ENCODE data around the gene ALG1L2. TPM values are rescaled to one million over a fixed set of nuclear protein-coding genes. Genes with fewer than 3 reads are reported as not detected.
A peak's percentile ranks its signal among the peaks of the same experiment; 100 is the strongest.
"Not testable (repeated sequence)": the region's sequence is repeated elsewhere in the genome, so short reads cannot be mapped to it uniquely, and the experiment has no call there.

The ALG1L2 gene
- total RNA-seq, 1 donor from 2014 or later = 1.6 TPM

- not testable (repeated sequence) for H3K4me1 Mint-ChIP-seq; H3K27ac Mint-ChIP-seq (ENCODE audit: unreplicated experiment); H3K9me3 Mint-ChIP-seq; H3K4me3 Mint-ChIP-seq; H3K27me3 Mint-ChIP-seq (ENCODE audit: low read depth); H3K36me3 Mint-ChIP-seq (ENCODE audit: low read depth)
- peak; percentile 37 for DNase-seq (ENCODE audit: low read depth, low spot score)
- peak; percentile 63 for TF ChIP-seq CTCF (conservative IDR thresholded peaks at IDR 0.05)
These were observed 16.3 kb downstream of the ALG1L2 start for GRCh38 chr3:130097690-130098638.

GRCh38 chr3:130098639-130099385 is 17.2 kb downstream of the ALG1L2 start:
- H3K36me3 Mint-ChIP-seq (ENCODE audit: low read depth); DNase-seq (ENCODE audit: low read depth, low spot score); H3K9me3 Mint-ChIP-seq; H3K27ac Mint-ChIP-seq (ENCODE audit: unreplicated experiment); H3K4me1 Mint-ChIP-seq; H3K27me3 Mint-ChIP-seq (ENCODE audit: low read depth): not testable (repeated sequence)
- H3K4me3 Mint-ChIP-seq = peak overlapping the region; percentile 49

DNA sequence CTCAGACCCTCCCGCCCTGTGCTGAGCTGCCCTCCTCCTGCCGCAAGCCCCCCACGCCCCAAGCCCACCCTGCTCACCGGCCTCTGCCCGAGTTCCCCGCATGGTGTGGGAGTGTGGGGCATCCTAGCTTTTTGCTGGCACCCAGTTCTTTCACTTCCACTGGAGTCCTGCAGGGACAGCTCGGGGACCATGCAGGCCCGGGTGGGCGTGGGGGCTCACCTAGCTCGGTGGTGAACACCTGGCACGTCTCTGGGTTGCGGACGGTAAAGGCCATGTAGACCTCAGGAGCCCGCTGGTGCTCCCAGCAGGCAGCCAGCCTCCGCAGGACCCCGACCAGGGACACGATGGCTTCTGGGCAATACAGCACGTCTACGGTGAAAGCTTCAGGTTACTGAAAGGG is 20.9 kb downstream of the ALG1L2 start:
- DNase-seq (ENCODE audit: low read depth, low spot score); H3K36me3 Mint-ChIP-seq (ENCODE audit: low read depth); H3K27me3 Mint-ChIP-seq (ENCODE audit: low read depth); H3K4me1 Mint-ChIP-seq; H3K4me3 Mint-ChIP-seq; H3K9me3 Mint-ChIP-seq; H3K27ac Mint-ChIP-seq (ENCODE audit: unreplicated experiment): not testable (repeated sequence)

GRCh38 chr3:130104191-130104590 is 22.6 kb downstream of the ALG1L2 start:
- not testable (repeated sequence) for H3K4me3 Mint-ChIP-seq; H3K27ac Mint-ChIP-seq (ENCODE audit: unreplicated experiment); H3K27me3 Mint-ChIP-seq (ENCODE audit: low read depth)

GRCh38 chr3:130107333-130107995 is 25.8 kb downstream of the ALG1L2 start:
- DNase-seq (ENCODE audit: low read depth, low spot score); H3K27me3 Mint-ChIP-seq (ENCODE audit: low read depth); H3K27ac Mint-ChIP-seq (ENCODE audit: unreplicated experiment); H3K9me3 Mint-ChIP-seq; H3K36me3 Mint-ChIP-seq (ENCODE audit: low read depth): not testable (repeated sequence)
- Mint-ChIP-seq H3K4me3 (peak overlapping the region; percentile 75), H3K4me1 (peaks cover 19% of the 10 kb centered on the region)

More at GRCh38 chr3:130104191-130104590, 22.6 kb downstream of the ALG1L2 start:
- H3K9me3 Mint-ChIP-seq; DNase-seq (ENCODE audit: low read depth, low spot score); H3K36me3 Mint-ChIP-seq (ENCODE audit: low read depth); H3K4me1 Mint-ChIP-seq: not testable (repeated sequence)

- DNase-seq (ENCODE audit: low read depth, low spot score) = not testable (repeated sequence)
- H3K4me3 Mint-ChIP-seq = peak overlapping the region; percentile 67
These were observed 27.4 kb downstream of the ALG1L2 start for GRCh38 chr3:130108836-130109585.

DNA sequence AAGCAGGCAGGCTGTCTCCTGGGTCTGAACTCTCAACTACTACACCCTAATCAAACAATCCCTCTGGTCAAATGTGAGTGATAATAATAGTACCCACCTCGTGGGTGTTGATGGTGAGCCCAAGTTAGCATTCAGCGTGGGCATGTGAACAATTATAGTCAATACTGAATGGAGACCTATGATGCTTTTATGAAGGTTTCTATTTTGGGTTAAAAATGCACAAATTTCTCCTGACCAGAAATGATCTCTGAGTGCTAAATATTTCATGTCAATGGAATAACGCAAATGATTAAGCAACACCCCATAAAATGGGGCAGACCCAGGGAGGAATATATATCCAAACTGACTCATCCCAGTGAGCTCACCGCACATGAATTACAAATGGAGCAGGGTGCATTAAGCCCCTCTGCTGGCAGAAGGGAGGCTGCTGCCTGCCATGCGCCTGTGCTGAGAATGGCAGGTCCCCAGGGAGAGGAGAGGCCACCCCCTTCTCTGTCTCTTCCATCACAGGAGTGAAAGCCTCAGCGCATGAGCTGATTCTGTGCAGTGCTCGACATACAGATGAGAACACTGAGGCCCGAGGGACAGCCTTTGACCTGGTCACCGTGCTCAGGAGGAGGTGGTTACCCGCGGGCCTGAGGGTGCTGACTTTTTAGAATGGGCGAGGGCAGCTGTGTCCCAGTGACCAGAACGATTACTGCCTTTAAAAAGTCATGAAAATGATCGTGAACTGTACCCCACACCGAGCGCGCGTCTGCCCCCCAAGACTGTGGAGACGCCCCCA is 28.9 kb downstream of the ALG1L2 start:
- Mint-ChIP-seq H3K4me3 (peak overlapping the region; percentile 100), H3K27ac (ENCODE audit: unreplicated experiment) (peak overlapping the region; percentile 97), H3K4me1 (peaks cover 33% of the 10 kb centered on the region)
- DNase-seq (ENCODE audit: low read depth, low spot score); H3K36me3 Mint-ChIP-seq (ENCODE audit: low read depth); H3K27me3 Mint-ChIP-seq (ENCODE audit: low read depth); H3K9me3 Mint-ChIP-seq: not testable (repeated sequence)

More at GRCh38 chr3:130108836-130109585, 27.4 kb downstream of the ALG1L2 start:
- H3K9me3 Mint-ChIP-seq; H3K27ac Mint-ChIP-seq (ENCODE audit: unreplicated experiment); H3K27me3 Mint-ChIP-seq (ENCODE audit: low read depth); H3K36me3 Mint-ChIP-seq (ENCODE audit: low read depth): not testable (repeated sequence)
- peaks cover 29% of the 10 kb centered on the region for H3K4me1 Mint-ChIP-seq

Measured in neural crest cell (in vitro differentiated cells).